ENCODE data around the gene CDS1. TPM values are rescaled to one million over a fixed set of nuclear protein-coding genes. Genes with fewer than 3 reads are reported as not detected.
A peak's percentile ranks its signal among the peaks of the same experiment; 100 is the strongest.

CDS1 gene
- total and polyA plus RNA-seq, 2 experiments from 2014 or later: 10.0 to 22.6 TPM

- TF ChIP-seq EZH2 (IDR thresholded peaks at IDR 0.05; ENCODE audit: low read depth, unreplicated experiment) (no peak), NANOG (IDR thresholded peaks at IDR 0.05; ENCODE audit: borderline replicate concordance) (no peak), CREB1 (CRISPR knock-in tag; IDR thresholded peaks at IDR 0.05; ENCODE audit: low read depth) (no peak), CTCF (conservative IDR thresholded peaks at IDR 0.05; ENCODE audit: low read depth in 2 of 2) (no peak)
Measured at GRCh38 chr4:84644087-84644486, 61.2 kb downstream of the CDS1 start (continued).

- DNase-seq (ENCODE audit: low spot score) (peak; percentile 77), ATAC-seq (peak; percentile 97)
- Mint-ChIP-seq H3K36me3 (ENCODE audit: low read depth) (peaks cover 48% of the 10 kb centered on the region), H3K4me3 (peak overlapping the region; percentile 13; the same call in 1 of the 3 replicates), H3K27ac (peak overlapping the region; percentile 87), H3K4me1 (peaks cover 52% of the 10 kb centered on the region), H3K9me3 (no peaks in the 10 kb centered on the region), H3K27me3 (ENCODE audit: insufficient read depth, low read depth, poor library complexity) (no peaks in the 10 kb centered on the region)
- Histone ChIP-seq H3K4me2 (peak overlapping the region; percentile 10), H3K9me2 (ENCODE audit: insufficient read depth) (no peaks in the 10 kb centered on the region), H4K20me1 (replicated peaks; ENCODE audit: insufficient read depth) (no peaks in the 10 kb centered on the region), H2AFZ (no peak overlapping the region), H3K4me1 (ENCODE audit: insufficient read depth) (peaks cover 35% of the 10 kb centered on the region), H3K4me3 (peak overlapping the region; percentile 18; the same call in 1 of the 2 replicates), H3K27ac (ENCODE audit: low read depth) (peak overlapping the region; percentile 28; the same call in 1 of the 2 replicates), H3K79me2 (replicated peaks; ENCODE audit: insufficient read depth) (no peaks in the 10 kb centered on the region), H3K27me3 (ENCODE audit: insufficient read depth) (no peaks in the 10 kb centered on the region), H3K36me3 (ENCODE audit: insufficient read depth) (peaks cover 14% of the 10 kb centered on the region; the same call in 1 of the 2 replicates), H3F3A (replicated peaks; ENCODE audit: low read depth) (no peaks in the 10 kb centered on the region)
- TF ChIP-seq EZH2 (IDR thresholded peaks at IDR 0.05; ENCODE audit: low read depth, unreplicated experiment) (no peak), CTCF (conservative IDR thresholded peaks at IDR 0.05; ENCODE audit: low read depth in 2 of 2) (no peak; a peak in 1 of 4 replicates), ETS1 (IDR thresholded peaks at IDR 0.05) (no peak), EZH2phosphoT487 (IDR thresholded peaks at IDR 0.05; ENCODE audit: unreplicated experiment) (no peak), JUNB (IDR thresholded peaks at IDR 0.05; ENCODE audit: unreplicated experiment) (no peak), ZNF114 (CRISPR knock-in tag; IDR thresholded peaks at IDR 0.05) (no peak), REST (IDR thresholded peaks at IDR 0.05; ENCODE audit: unreplicated experiment) (no peak), POLR2AphosphoS5 (IDR thresholded peaks at IDR 0.05; ENCODE audit: low read depth) (no peak)
Measured at GRCh38 chr4:84647312-84647884, 64.5 kb downstream of the CDS1 start.
